Measurements from ENCODE around the gene NDUFS2. TPM values are rescaled to one million over a fixed set of nuclear protein-coding genes. Genes with fewer than 3 reads are reported as not detected.

NDUFS2 gene
- total RNA-seq, 2 experiments from 2014 or later: 62.9 to 72.1 TPM

- Histone ChIP-seq H2AFZ (ENCODE audit: low read length) (no peak overlapping the region), H3K9me3 (ENCODE audit: low read length) (no peaks in the 10 kb centered on the region), H3K4me2 (ENCODE audit: low read length) (no peak overlapping the region), H3K4me1 (ENCODE audit: insufficient read depth, low read length, poor library complexity, severe bottlenecking) (peaks cover 13% of the 10 kb centered on the region), H3K27ac (ENCODE audit: low read depth, low read length, poor library complexity, severe bottlenecking) (no peak overlapping the region), H3K79me2 (ENCODE audit: insufficient read depth, low read depth, low read length) (no peaks in the 10 kb centered on the region), H3K36me3 (ENCODE audit: insufficient read depth, low read length) (peaks cover 78% of the 10 kb centered on the region), H3K4me3 (ENCODE audit: low read depth, low read length, poor library complexity, severe bottlenecking) (no peak overlapping the region), H3K9me2 (ENCODE audit: insufficient read depth, low read length) (no peaks in the 10 kb centered on the region), H4K20me1 (ENCODE audit: insufficient read depth, low read length) (no peaks in the 10 kb centered on the region)
- TF ChIP-seq EZH2phosphoT487 (IDR thresholded peaks at IDR 0.05; ENCODE audit: borderline replicate concordance, low read depth, low read length) (no peak), CTCF (conservative IDR thresholded peaks at IDR 0.05; ENCODE audit: low read length) (peak; percentile 96)
- BruUV-seq (replicated peaks): no TSS peak
- DNase-seq (ENCODE audit: low spot score): peak; percentile 85
- POLR2A ChIA-PET: no interaction called here
- intact Hi-C loops (cut with micrococcal nuclease; ENCODE audit: unreplicated experiment): loop anchor here (1.0 kb wide), 1 partner anchor 15 kb away; no protein-coding TSS in a partner anchor
- CTCF ChIA-PET (ENCODE audit: unreplicated experiment): interaction anchor here (0.6 to 2.0 kb wide), 2 partner anchors 13 to 16 kb away, joined by 4 to 8 read pairs; partner anchors contain the start of gene TOMM40L
These were observed 7.7 kb downstream of the NDUFS2 start for GRCh38 chr1:161209790-161210409.

GRCh38 chr1:161214369-161214768, 12.2 kb downstream of the NDUFS2 start:
- Histone ChIP-seq H3K4me2 (ENCODE audit: low read length) (no peak overlapping the region), H3K27ac (ENCODE audit: low read depth, low read length, poor library complexity, severe bottlenecking) (no peak overlapping the region), H3K79me2 (ENCODE audit: insufficient read depth, low read depth, low read length) (no peaks in the 10 kb centered on the region), H3K9me3 (ENCODE audit: low read length) (no peaks in the 10 kb centered on the region), H3K9me2 (ENCODE audit: insufficient read depth, low read length) (no peaks in the 10 kb centered on the region), H3K36me3 (ENCODE audit: insufficient read depth, low read length) (peaks cover 50% of the 10 kb centered on the region), H3K4me3 (ENCODE audit: low read depth, low read length, poor library complexity, severe bottlenecking) (no peak overlapping the region), H4K20me1 (ENCODE audit: insufficient read depth, low read length) (no peaks in the 10 kb centered on the region), H2AFZ (ENCODE audit: low read length) (no peak overlapping the region), H3K4me1 (ENCODE audit: insufficient read depth, low read length, poor library complexity, severe bottlenecking) (peaks cover 41% of the 10 kb centered on the region)
- POLR2A ChIA-PET: interaction anchor here (0.7 kb wide), 2 partner anchors 11 to 438 kb away, joined by 3 to 4 read pairs; no protein-coding TSS in a partner anchor
- CTCF ChIA-PET (ENCODE audit: unreplicated experiment): no interaction called here
- DNase-seq (ENCODE audit: low spot score): no peak
- no TSS peak for BruUV-seq (replicated peaks)
- TF ChIP-seq EZH2phosphoT487 (IDR thresholded peaks at IDR 0.05; ENCODE audit: borderline replicate concordance, low read depth, low read length) (no peak), CTCF (conservative IDR thresholded peaks at IDR 0.05; ENCODE audit: low read length) (no peak)
- intact Hi-C loops (cut with micrococcal nuclease; ENCODE audit: unreplicated experiment): no loop called here

- intact Hi-C loops (cut with micrococcal nuclease; ENCODE audit: unreplicated experiment): no loop called here
- BruUV-seq (replicated peaks): no TSS peak
- no peaks in the 10 kb centered on the region for H3K9me3 ChIP-seq (ENCODE audit: low read length)
- no peaks in the 10 kb centered on the region for H4K20me1 ChIP-seq (ENCODE audit: insufficient read depth, low read length)
- CTCF ChIA-PET (ENCODE audit: unreplicated experiment): no interaction called here
- H3K4me3 ChIP-seq (ENCODE audit: low read depth, low read length, poor library complexity, severe bottlenecking): no peak within 1 kb of the TSS
- DNase-seq (ENCODE audit: low spot score): no peak
- H3K9me2 ChIP-seq (ENCODE audit: insufficient read depth, low read length): no peaks in the 10 kb centered on the region
- H3K27ac ChIP-seq (ENCODE audit: low read depth, low read length, poor library complexity, severe bottlenecking): no peak within 1 kb of the TSS
- H3K79me2 ChIP-seq (ENCODE audit: insufficient read depth, low read depth, low read length): no peaks in the 10 kb centered on the region
- peaks cover 37% of the 10 kb centered on the region for H3K4me1 ChIP-seq (ENCODE audit: insufficient read depth, low read length, poor library complexity, severe bottlenecking)
- H3K4me2 ChIP-seq (ENCODE audit: low read length): no peak within 1 kb of the TSS
- H3K36me3 ChIP-seq (ENCODE audit: insufficient read depth, low read length): peaks cover 43% of the 10 kb centered on the region
- TF ChIP-seq EZH2phosphoT487 (IDR thresholded peaks at IDR 0.05; ENCODE audit: borderline replicate concordance, low read depth, low read length) (no peak), CTCF (conservative IDR thresholded peaks at IDR 0.05; ENCODE audit: low read length) (no peak)
- H2AFZ ChIP-seq (ENCODE audit: low read length): no peak within 1 kb of the TSS
- POLR2A ChIA-PET: interaction anchor here (0.7 to 2.9 kb wide), 4 partner anchors 10 to 439 kb away, joined by 3 to 18 read pairs (median 4); partner anchors contain the start of genes NDUFS2 and TOMM40L
These were observed 12.9 kb downstream of the NDUFS2 start, which contains the start of gene FCER1G for GRCh38 chr1:161215076-161215475. FCER1G (plus strand) TSS chr1:161215295; CDS start chr1:161215322, 27 bp downstream.

Measured in OCI-LY7 (cell line).